Body of pancreas (tissue), 4 donors: ENCODE data around the gene MC2R.

ENCODE experiments used
- POLR2A ChIP-seq, 3 donors: fragments of 450-650 bp; IDR thresholded peaks; one replicate each; pipeline ENCODE4 v1.6.1; 2016; ENCODE audit warnings: antibody characterized with exemption in 3 of 3, mild to moderate bottlenecking in 2 of 3
- TF ChIP-seq, protein P1 (sequence below), 7 experiments: fragments of 450-650 bp in 4 of 7; fragments of 200-600 bp in 3 of 7; sonication (generic) in 3 of 7; IDR thresholded peaks; one replicate each; pipeline ENCODE4 v1.5.1; 2016 to 2019; ENCODE audit warnings: antibody characterized with exemption in 7 of 7

DNA sequence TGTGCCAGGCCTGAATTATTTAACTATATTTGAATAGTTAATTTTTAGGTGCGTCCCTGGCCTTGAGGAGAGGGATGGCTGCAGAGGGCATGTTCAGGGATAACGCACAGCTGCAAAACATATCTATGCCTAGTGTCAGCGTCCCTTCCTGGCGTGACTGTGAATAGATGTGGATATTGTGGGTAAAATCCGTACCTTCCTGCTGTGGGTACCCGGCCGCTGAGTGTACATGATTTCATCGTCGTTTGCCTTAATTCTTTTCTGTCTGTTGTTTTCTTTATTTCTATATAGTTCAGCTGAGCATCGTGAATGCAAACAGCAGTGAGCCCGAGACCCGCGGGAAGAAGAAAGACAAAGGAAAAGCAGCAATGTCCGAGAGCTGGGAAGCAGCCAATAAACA, 25.0 kb upstream of the MC2R start:
- TF ChIP-seq, protein P1, sequence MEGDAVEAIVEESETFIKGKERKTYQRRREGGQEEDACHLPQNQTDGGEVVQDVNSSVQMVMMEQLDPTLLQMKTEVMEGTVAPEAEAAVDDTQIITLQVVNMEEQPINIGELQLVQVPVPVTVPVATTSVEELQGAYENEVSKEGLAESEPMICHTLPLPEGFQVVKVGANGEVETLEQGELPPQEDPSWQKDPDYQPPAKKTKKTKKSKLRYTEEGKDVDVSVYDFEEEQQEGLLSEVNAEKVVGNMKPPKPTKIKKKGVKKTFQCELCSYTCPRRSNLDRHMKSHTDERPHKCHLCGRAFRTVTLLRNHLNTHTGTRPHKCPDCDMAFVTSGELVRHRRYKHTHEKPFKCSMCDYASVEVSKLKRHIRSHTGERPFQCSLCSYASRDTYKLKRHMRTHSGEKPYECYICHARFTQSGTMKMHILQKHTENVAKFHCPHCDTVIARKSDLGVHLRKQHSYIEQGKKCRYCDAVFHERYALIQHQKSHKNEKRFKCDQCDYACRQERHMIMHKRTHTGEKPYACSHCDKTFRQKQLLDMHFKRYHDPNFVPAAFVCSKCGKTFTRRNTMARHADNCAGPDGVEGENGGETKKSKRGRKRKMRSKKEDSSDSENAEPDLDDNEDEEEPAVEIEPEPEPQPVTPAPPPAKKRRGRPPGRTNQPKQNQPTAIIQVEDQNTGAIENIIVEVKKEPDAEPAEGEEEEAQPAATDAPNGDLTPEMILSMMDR (IDR thresholded peaks at IDR 0.05), result no peak
- TF ChIP-seq POLR2A (IDR thresholded peaks at IDR 0.05), result no peak
